ENCODE data around the gene LRRC2. TPM values are rescaled to one million over a fixed set of nuclear protein-coding genes. Genes with fewer than 3 reads are reported as not detected.
"Not testable (repeated sequence)": the region's sequence is repeated elsewhere in the genome, so short reads cannot be mapped to it uniquely, and the experiment has no call there.

LRRC2 gene
- total RNA-seq, 1 donor = under 0.01 TPM

- DNase-seq (ENCODE audit: low read depth in 2 of 3, low spot score in 2 of 3) = no peak
Observed at GRCh38 chr3:46536758-46537157, 29.3 kb downstream of the LRRC2 start.

- DNase-seq (ENCODE audit: low read depth in 2 of 3, low spot score in 2 of 3) = no peak
Observed at GRCh38 chr3:46535746-46536145, 30.4 kb downstream of the LRRC2 start.

- DNase-seq (ENCODE audit: low read depth in 2 of 3, low spot score in 2 of 3) = no peak
Observed at GRCh38 chr3:46533091-46533490, 33.0 kb downstream of the LRRC2 start.

GRCh38 chr3:46527239-46527638 is 38.9 kb downstream of the LRRC2 start:
- DNase-seq (ENCODE audit: low read depth in 2 of 3, low spot score in 2 of 3) = no peak

- no peak for DNase-seq (ENCODE audit: low read depth in 2 of 3, low spot score in 2 of 3)
Observed at GRCh38 chr3:46524832-46525231, 41.3 kb downstream of the LRRC2 start.

DNA sequence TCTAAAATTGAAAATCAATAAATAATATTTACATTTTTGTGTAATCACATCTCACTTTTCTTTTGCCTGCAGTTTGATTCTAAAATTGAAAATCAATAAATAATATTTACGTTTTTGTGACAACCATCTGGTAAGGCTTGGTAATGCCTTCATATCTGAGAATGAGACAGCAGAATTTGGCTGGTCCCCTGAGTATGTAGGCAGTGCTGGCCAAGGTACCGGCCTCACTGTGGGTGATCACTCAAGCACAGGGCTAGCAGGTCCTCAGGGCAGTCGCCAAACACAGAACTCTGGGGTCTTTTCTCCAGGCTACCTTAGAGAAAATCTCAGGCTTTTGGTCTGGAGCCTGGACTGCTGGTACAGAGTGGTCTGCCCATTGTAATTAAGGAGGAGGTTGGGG is 42.1 kb downstream of the LRRC2 start:
- no peak for DNase-seq (ENCODE audit: low read depth in 2 of 3, low spot score in 2 of 3)

DNA sequence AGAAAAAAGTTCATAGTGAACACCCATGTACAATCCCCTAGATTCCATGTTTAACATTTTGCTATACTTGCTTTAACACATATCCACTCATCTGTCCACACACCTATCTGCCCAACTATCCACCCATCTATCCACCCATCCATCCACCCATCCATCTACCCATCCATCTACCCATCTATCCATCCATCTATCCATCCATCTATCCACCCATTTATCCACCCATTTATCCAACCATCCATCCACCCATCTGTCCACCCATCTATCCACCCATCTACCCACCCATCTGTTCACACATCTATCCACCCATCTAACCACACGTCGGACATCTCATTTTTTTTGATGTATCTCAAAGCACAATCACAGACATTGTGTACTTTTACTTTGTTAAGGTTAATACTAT is 42.5 kb downstream of the LRRC2 start:
- DNase-seq (ENCODE audit: low read depth in 2 of 3, low spot score in 2 of 3) = no peak

DNA sequence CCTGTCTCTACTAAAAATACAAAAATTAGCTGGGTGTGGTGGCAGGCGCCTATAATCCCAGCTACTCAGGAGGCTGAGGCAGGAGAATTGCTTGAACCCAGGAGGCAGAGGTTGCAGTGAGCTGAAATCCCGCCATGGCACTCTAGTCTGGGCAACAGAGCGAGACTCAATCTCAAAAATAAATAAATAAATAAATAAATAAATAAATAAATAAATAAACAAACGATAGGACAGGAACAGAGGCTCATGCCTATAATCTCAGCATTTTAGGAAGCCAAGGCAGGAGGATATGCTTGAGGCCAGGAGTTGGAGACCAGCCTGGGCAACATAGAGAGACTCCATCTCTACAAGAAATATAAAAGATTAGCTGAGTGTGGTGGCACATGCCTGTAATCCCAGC is 43.9 kb downstream of the LRRC2 start:
- not testable (repeated sequence) for DNase-seq (ENCODE audit: low read depth in 2 of 3, low spot score in 2 of 3)

- no peak for DNase-seq (ENCODE audit: low read depth in 2 of 3, low spot score in 2 of 3)
Observed at GRCh38 chr3:46521096-46521495, 45.0 kb downstream of the LRRC2 start.

GRCh38 chr3:46520531-46520930 is 45.6 kb downstream of the LRRC2 start:
- no peak for DNase-seq (ENCODE audit: low read depth in 2 of 3, low spot score in 2 of 3)

GRCh38 chr3:46519952-46520351 is 46.1 kb downstream of the LRRC2 start:
- DNase-seq (ENCODE audit: low read depth in 2 of 3, low spot score in 2 of 3) = no peak

DNA sequence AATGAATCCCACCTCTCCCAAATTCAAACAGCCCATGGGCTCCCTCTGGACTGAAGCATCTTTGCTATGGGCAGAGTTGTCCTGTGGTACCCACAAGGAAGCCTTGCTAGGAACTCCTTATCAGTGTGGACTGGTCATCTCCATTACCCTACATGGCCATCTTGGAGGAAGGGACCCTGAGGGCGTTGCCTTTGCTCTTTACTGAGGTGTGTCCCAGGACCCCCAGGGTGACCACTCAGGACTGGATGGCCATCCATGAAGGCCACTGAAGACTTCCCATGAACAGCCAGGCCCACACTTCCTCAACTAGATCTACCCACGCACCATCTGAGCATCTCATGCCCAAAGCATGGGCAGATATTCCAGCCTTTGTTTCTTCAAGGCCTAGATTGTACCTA is 48.3 kb downstream of the LRRC2 start:
- DNase-seq (ENCODE audit: low read depth in 2 of 3, low spot score in 2 of 3) = no peak

DNA sequence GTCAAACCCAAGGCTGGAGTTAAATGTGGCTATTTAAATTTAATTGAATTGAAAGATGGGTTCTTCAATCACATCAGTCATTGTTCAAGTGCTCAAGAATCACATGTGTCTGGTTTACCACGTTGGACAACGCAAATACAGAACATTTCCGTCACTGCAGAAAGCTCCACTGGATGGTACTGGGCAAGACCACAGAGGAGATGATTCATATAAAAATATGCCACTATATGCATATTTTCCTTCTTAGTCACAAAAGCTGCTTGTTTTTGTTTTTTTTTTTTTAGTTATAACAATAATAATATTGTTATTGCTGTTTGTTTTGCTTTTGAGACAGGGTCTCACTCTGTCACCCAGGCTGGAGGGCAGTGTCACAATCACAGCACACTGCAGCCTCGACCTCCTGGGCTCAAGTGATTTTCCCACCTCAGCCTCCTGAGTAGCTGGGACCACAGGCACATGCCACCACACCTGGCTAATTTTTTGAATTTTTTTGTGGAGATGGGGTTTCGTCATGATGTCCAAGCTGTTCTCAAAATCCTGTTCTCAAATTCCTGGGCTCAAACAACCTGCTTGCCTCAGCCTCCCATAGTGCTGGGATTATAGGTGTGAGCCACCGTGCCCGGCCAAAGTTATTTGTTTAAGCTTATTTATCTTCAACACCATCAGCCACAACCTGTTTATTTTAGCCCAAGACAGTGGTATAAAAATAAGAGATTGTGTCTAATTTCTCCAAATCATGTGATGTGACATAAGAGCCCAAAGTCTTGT is 48.9 kb downstream of the LRRC2 start:
- no peak for DNase-seq (ENCODE audit: low read depth in 2 of 3, low spot score in 2 of 3)

GRCh38 chr3:46516521-46516920 is 49.6 kb downstream of the LRRC2 start:
- DNase-seq (ENCODE audit: low read depth in 2 of 3, low spot score in 2 of 3) = no peak

DNA sequence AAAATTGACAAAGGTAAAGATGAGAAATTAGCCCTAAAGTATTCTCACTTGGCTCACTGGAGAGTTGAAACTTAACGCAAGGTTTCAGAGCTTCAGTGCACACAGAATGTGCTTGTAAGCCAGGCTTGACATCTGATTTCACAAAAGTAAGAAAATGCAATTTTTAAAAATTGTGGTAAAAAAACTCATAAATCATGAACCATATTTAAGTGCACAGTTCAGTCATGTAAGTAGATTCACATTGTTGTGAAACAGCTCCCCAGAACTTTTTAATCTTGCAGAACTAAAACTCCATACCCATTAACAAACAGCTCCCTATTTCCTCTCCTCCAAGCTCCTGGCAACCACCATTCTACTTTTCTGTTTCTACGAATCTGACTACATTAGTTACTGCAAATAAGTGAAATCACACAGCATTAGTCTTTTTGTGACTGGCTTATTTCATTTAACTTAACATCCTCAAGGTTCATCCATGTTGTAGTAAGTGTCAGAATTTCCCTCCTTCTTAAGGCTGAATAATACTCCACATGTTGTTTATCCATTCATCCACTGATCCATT is 53.8 kb downstream of the LRRC2 start:
- no peak for DNase-seq (ENCODE audit: low read depth in 2 of 3, low spot score in 2 of 3)

- DNase-seq (ENCODE audit: low read depth in 2 of 3, low spot score in 2 of 3) = no peak
Observed at GRCh38 chr3:46509661-46510187, 56.4 kb downstream of the LRRC2 start.

- DNase-seq (ENCODE audit: low read depth in 2 of 3, low spot score in 2 of 3) = no peak
Observed at GRCh38 chr3:46508850-46509591, 57.1 kb downstream of the LRRC2 start.

- no peak for DNase-seq (ENCODE audit: low read depth in 2 of 3, low spot score in 2 of 3)
Observed at GRCh38 chr3:46506526-46506925, 59.6 kb downstream of the LRRC2 start.

GRCh38 chr3:46505953-46506352 is 60.1 kb downstream of the LRRC2 start:
- DNase-seq (ENCODE audit: low read depth in 2 of 3, low spot score in 2 of 3) = no peak

- no peak for DNase-seq (ENCODE audit: low read depth in 2 of 3, low spot score in 2 of 3)
Observed at GRCh38 chr3:46504789-46505188, 61.3 kb downstream of the LRRC2 start.

GRCh38 chr3:46503200-46503874 is 62.8 kb downstream of the LRRC2 start:
- peak in 1 of 3 donors; percentile 12 for DNase-seq (ENCODE audit: low read depth in 2 of 3, low spot score in 2 of 3)
